Ectodermal cell (in vitro differentiated cells): Measurements from ENCODE around the gene FHL2.

Experiments
- H3K27ac ChIP-seq: 2 replicates; pipeline ENCODE4 v1.7.0; 2013; ENCODE audit warnings: mild to moderate bottlenecking, low read depth, low read length; ENCODE audit not compliant: insufficient read depth, poor library complexity, severe bottlenecking
- H3K27me3 ChIP-seq: 2 replicates; pipeline ENCODE4 v1.7.0; 2013; ENCODE audit warnings: mild to moderate bottlenecking, low read length; ENCODE audit not compliant: insufficient read depth, control insufficient read depth, poor library complexity, severe bottlenecking
- H3K36me3 ChIP-seq: one replicate; pipeline ENCODE4 v1.7.0; 2013; ENCODE audit warnings: low read length; ENCODE audit not compliant: control insufficient read depth, insufficient read depth
- H3K4me1 ChIP-seq: one replicate; pipeline ENCODE4 v1.7.0; 2013; ENCODE audit warnings: low read length; ENCODE audit not compliant: control insufficient read depth, insufficient read depth
- H3K4me3 ChIP-seq: 2 replicates; pipeline ENCODE4 v1.7.0; 2013; ENCODE audit warnings: low read depth, low read length, control low read depth; ENCODE audit not compliant: insufficient read depth
- H3K9me3 ChIP-seq: 2 replicates; pipeline ENCODE4 v1.7.0; 2013; ENCODE audit warnings: mild to moderate bottlenecking, low read length, moderate library complexity; ENCODE audit not compliant: control insufficient read depth
- WGBS, 2 experiments: methylation state at CpG; one replicate each; pipeline ENCODE4 v1.1.7; 2013; ENCODE audit warnings: missing lambda C conversion rate in 2 of 2; 5-methylcytosine and 5-hydroxymethylcytosine counted together

FHL2 gene

GRCh38 chr2:105390454-105390853 lies 8.4 kb downstream of the FHL2 start:
- Histone ChIP-seq H3K36me3 (peaks cover 7% of the 10 kb centered on the region), H3K27ac (no peak overlapping the region), H3K4me3 (no peak overlapping the region), H3K9me3 (no peaks in the 10 kb centered on the region), H3K4me1 (no peaks in the 10 kb centered on the region), H3K27me3 (no peaks in the 10 kb centered on the region)

- 96 to 100% methylated on average over 7 to 8 of the region's 8 CpGs for WGBS, 2 experiments
- Histone ChIP-seq H3K27me3 (no peaks in the 10 kb centered on the region), H3K9me3 (no peaks in the 10 kb centered on the region), H3K36me3 (peaks cover 10% of the 10 kb centered on the region), H3K4me1 (no peaks in the 10 kb centered on the region), H3K4me3 (no peak overlapping the region), H3K27ac (no peak overlapping the region)
These were observed 9.9 kb downstream of the FHL2 start for GRCh38 chr2:105388971-105389381.

- Histone ChIP-seq H3K27ac (no peak overlapping the region), H3K36me3 (peaks cover 10% of the 10 kb centered on the region)
- WGBS, 2 experiments, result 94% methylated on average over 4 of the region's 4 CpGs
These were observed 11.6 kb downstream of the FHL2 start for GRCh38 chr2:105387225-105387624.

GRCh38 chr2:105385731-105386540 lies 12.9 kb downstream of the FHL2 start:
- WGBS, 2 experiments, result 94 to 95% methylated on average over 20 of the region's 20 CpGs
- Histone ChIP-seq H3K9me3 (no peaks in the 10 kb centered on the region), H3K4me1 (no peaks in the 10 kb centered on the region), H3K27ac (no peak overlapping the region), H3K27me3 (no peaks in the 10 kb centered on the region), H3K4me3 (no peak overlapping the region), H3K36me3 (peaks cover 10% of the 10 kb centered on the region)

More at GRCh38 chr2:105387225-105387624, 11.6 kb downstream of the FHL2 start:
- H3K9me3 ChIP-seq, result no peaks in the 10 kb centered on the region
- H3K4me1 ChIP-seq, result no peaks in the 10 kb centered on the region
- H3K4me3 ChIP-seq, result no peak overlapping the region
- H3K27me3 ChIP-seq, result no peaks in the 10 kb centered on the region

GRCh38 chr2:105384861-105385260 lies 14.0 kb downstream of the FHL2 start:
- no peak overlapping the region for H3K27ac ChIP-seq
- 92 to 93% methylated on average over 5 of the region's 5 CpGs for WGBS, 2 experiments
- no peaks in the 10 kb centered on the region for H3K9me3 ChIP-seq
- no peaks in the 10 kb centered on the region for H3K4me1 ChIP-seq
- no peaks in the 10 kb centered on the region for H3K27me3 ChIP-seq
- H3K4me3 ChIP-seq, result no peak overlapping the region
- H3K36me3 ChIP-seq, result peaks cover 10% of the 10 kb centered on the region

- 92 to 94% methylated on average over 6 to 7 of the region's 7 CpGs for WGBS, 2 experiments
- H3K36me3 ChIP-seq, result peaks cover 10% of the 10 kb centered on the region
These were observed 14.6 kb downstream of the FHL2 start for GRCh38 chr2:105384216-105384615.

GRCh38 chr2:105383432-105384166 lies 15.3 kb downstream of the FHL2 start:
- Histone ChIP-seq H3K27me3 (no peaks in the 10 kb centered on the region), H3K9me3 (no peaks in the 10 kb centered on the region), H3K4me1 (no peaks in the 10 kb centered on the region), H3K36me3 (peaks cover 10% of the 10 kb centered on the region), H3K4me3 (no peak overlapping the region), H3K27ac (no peak overlapping the region)
- 93 to 96% methylated on average over 8 of the region's 8 CpGs for WGBS, 2 experiments

More at GRCh38 chr2:105384216-105384615, 14.6 kb downstream of the FHL2 start:
- no peaks in the 10 kb centered on the region for H3K4me1 ChIP-seq
- H3K9me3 ChIP-seq, result no peaks in the 10 kb centered on the region
- H3K27ac ChIP-seq, result no peak overlapping the region
- H3K27me3 ChIP-seq, result no peaks in the 10 kb centered on the region
- no peak overlapping the region for H3K4me3 ChIP-seq

GRCh38 chr2:105382177-105382576 lies 16.7 kb downstream of the FHL2 start:
- Histone ChIP-seq H3K36me3 (peaks cover 10% of the 10 kb centered on the region), H3K27ac (no peak overlapping the region)
- 93 to 97% methylated on average over 4 to 5 of the region's 5 CpGs for WGBS, 2 experiments

GRCh38 chr2:105381101-105381668 lies 17.7 kb downstream of the FHL2 start:
- Histone ChIP-seq H3K27ac (no peak overlapping the region), H3K4me3 (no peak overlapping the region), H3K27me3 (no peaks in the 10 kb centered on the region), H3K4me1 (no peaks in the 10 kb centered on the region), H3K36me3 (peaks cover 10% of the 10 kb centered on the region), H3K9me3 (no peaks in the 10 kb centered on the region)
- WGBS, 2 experiments, result 95 to 96% methylated on average over 14 of the region's 14 CpGs

More at GRCh38 chr2:105382177-105382576, 16.7 kb downstream of the FHL2 start:
- H3K4me1 ChIP-seq, result no peaks in the 10 kb centered on the region
- no peaks in the 10 kb centered on the region for H3K9me3 ChIP-seq
- no peaks in the 10 kb centered on the region for H3K27me3 ChIP-seq
- no peak overlapping the region for H3K4me3 ChIP-seq
